Hematopoietic multipotent progenitor cell treated with erythropoietin and hydrocortisone succinate and interleukin-3 and kit ligand, for 8 days (in vitro differentiated cells): Measurements from ENCODE around the gene SEC61G.
A peak's percentile ranks its signal among the peaks of the same experiment; 100 is the strongest.

ENCODE experiments used
- DNase-seq: peaks from one replicate; pipeline ENCODE4 v3.0.0-alpha.2; 2015

Gene SEC61G

DNA sequence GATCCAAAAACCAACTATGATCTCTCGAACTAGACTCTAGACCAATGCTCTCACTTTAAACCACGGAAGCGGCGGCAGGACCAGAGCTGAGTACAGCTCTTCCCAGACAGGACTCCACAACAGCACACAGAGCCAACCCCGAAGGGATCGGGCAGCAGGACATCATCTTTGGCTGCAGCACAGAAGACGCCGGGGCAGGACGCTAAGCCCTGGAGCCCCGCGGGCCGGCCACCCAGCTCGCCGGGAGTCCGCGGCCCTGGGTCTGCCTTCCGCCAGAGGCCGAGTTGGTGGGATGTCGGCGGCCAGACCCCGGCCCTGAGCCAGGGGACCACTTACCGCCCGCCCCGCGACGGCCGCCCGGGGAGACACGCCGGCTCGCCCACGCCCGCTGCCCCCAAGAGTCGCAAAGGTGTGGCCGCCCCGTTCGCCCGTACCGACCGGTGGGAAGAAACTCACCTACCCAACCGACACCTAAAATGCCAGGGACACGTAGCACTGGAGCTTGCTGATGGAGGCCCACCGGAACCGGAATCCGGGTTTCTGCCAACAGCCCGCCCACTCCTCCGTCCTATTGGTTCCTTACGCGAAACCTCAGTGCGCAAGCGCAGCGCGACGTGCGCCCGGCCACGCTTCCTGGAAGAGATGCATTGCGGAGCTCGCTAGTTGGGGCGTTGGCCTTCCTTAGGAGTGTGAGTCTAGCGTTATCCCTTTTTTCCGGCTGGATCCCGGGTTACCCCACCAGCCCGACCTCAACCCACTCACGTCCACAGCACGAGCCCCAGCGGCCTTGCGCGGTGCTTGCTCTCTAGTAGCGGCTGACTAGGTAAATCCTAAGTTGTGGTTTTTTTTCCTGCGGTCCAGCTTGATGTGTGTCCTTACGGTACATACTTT is at the start of gene SEC61G:
Gene SEC61G, minus strand, starts transcription at position 510 of the 891 bp plus-strand sequence. CDS start 1,623 bp downstream, outside the sequence.
- DNase-seq = peak; percentile 96

DNA sequence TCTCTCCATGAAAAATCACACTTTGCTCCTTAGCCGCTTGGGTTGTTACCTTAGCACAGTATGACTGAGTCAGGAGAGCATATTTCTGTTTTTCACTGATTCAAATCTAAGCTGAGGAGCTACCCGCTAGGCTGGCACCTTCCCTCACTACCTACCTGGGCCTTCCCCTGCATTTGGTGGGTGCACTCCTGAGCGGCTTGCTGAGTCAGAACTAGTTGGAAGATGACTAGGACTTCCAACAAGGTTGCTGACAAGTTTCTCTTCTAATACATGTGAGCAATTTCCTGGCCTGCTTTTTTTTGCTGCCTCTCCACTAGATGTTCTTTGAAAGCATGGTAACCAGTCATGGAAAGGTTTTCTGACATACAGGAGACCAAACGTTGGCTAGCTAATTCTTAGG is 43.8 kb upstream of the SEC61G start:
- DNase-seq = no peak

DNA sequence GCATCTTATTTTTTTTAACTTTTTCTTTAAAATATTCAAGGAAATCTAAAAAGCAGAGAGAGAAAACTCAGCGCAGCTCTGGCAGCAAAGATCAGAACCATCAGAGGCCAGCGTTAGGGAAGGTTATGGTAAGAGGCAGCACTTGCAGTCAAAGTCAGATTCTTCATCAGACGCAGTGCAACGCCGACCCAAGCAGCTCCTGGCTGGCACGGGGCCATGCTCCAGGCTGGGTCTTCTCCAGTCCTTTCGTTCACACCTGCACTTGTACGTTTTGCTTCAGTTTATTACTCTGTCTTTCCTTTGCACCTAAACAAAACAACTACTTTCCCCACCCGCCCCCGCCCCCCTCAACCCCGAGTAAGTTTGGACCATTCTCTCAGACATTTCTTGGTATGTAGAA is 43.1 kb upstream of the SEC61G start:
- no peak for DNase-seq

DNA sequence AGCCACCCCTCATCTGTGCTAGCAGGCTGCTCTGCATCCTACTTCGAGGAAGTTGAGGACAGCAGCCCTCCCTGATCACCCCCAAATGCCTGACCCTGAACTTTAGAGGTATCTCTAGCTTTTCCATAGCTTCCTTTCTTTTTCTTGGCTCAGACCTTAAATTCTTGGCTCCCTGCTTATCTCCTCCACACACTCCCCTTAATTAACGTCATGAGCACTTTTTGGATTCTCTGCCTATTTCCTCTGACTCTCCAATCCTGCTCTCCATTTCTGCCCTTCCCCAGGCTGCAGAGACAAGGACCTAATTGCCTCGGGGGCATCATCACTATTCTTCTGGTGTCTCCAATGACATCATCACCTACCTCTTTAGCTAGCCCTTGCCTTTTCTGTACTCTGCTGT is 40.8 kb upstream of the SEC61G start:
- no peak for DNase-seq

DNA sequence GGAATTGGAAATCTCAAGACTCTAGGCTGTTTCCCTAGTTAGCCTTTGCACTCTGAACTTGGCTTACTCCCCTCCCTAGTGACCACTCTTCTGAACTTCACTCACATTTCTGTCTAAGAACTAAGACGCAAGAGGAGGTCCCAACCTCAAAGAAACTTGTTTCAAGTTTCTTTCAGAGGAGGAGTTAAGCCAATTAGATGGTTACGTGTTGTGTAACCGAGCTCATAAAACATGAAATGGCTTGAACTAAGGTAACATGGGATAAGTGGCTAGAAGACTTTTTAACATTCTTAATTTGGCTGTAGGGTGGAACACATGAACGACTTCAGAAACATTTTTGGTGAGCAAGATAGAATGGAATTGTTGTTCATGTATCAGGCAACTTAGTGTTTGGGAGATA is 39.5 kb upstream of the SEC61G start:
- no peak for DNase-seq

DNA sequence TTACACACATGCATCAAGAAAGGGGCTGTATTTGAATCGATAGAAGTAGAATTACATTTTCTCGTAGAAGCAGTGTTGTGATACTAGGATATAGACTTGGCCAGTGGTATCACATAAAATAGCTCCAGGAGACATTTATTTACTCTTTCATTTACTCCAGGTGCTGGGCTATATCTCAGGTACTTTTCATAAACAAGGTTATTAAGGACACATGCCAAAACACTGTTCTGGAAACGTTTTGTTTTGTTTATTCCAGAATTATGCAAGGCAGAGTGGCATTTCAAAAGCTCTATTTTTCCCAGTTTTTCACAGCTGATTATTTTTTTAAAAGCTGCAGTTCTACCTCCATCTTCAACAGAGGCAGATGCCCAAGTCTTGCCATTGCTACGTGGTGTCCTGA is 37.8 kb upstream of the SEC61G start:
- no peak for DNase-seq

DNA sequence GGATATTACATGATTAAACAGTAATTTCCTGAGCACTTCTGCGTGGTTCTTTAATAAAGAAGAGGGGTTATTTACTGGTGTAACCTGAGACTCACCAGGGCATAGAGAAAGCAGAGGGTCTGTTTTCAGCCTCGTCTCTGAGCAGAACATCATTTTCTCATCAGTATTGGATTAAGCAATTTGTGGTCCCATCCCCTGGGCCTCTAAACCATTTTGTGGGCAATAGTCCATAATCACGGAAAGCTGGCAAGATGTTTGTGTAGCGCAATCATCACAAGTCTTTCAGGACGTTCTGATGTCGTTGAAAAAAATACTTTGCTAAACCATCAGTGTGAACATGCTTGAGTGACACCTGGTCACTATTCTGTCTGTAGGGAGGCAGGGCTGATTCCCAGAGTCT is 37.1 kb upstream of the SEC61G start:
- no peak for DNase-seq

DNA sequence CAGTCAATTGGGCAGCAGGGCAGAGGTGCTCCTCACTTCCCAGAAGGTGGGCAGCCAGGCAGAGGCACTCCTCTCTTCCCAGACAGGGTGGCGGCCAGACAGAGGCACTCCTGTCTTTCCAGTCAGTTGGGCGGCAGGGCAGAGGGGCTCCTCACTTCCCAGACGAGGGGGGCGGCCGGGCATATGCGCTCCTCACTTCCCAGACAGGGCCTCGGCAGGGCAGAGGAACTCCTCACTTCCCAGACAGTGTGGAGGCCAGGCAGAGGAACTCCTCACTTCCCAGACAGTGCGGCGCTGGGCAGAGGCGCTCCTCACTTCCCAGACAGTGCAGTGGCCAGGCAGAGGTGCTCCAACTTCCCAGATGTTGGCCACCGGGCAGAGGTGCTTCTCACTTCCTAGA is 33.4 kb upstream of the SEC61G start:
- DNase-seq = no peak

DNA sequence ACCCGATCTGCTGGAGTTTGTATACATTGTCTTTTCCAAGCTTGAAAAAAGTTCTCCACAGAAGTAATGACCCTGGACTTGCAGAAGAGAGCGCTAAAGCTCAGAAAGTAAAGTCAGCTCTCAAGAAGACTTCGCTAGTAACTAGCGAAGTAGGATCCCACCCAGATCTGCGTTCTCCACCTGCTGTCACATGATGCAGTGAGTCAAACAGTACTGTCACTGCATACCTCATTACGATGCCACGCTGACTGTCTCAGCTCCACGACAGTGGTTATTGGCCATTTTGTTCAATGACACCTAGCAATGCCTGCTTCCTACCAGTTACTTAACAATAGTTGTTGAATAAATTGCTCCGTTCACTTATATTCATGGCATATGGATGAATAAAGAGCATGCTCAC is 29.7 kb upstream of the SEC61G start:
- DNase-seq = peak; percentile 65

DNA sequence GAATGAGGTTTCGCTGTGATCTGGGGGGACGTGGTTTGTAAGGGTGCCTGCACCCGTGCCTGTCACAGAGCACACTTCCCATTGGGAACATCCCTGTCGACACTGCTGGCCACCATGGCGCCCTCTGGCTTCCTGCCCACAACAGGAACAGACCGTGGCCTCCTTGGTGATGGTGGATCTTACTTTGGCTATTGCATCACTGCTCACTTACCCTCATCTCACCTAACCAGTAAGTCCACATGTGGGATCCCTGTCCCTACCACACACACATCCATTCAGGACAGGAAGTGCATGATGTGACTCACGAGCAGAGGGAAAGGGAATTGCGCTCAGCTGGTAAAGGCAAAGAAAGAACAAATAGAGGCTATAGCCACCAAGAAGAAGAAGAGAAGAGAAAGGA is 26.2 kb upstream of the SEC61G start:
- no peak for DNase-seq

DNA sequence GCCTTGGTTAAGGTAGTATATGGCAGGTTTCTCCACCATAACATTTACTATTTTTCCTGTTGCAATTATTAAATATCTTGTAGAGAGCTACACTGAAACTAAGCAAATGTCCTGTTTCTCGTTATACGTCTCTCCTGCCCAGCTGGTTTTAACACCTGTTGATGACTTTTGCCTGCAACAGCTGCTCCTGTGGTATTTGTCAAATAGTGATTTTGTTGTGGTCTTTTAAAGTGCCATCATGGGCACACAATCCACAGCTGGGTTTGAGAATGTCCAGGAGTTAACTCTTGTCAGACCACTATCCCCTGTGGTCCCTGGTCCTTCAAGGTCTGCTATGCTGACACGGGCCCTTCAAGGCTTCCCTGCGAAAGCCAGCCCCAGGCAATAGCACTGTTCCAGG is 24.9 kb upstream of the SEC61G start:
- DNase-seq = no peak

DNA sequence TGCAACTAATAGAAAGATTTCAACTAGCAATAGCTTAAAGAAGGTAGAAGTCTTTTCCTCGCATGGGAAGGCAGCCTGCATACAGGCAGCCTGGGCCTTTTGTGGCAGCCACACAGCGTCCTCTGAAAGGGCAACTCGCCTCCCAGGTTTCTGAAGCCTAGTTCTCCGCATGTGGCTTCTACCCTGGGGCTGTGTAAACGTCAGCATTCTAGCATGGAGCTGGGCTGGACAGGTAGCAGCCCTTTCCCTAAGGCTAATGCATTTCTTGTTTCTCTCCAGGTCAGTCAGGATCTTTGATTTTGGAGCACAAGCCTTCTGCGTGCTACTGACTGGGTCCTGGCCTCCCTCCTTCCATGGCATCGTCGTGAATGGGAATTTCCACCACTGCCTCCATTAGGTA is 23.8 kb upstream of the SEC61G start:
- DNase-seq = no peak

DNA sequence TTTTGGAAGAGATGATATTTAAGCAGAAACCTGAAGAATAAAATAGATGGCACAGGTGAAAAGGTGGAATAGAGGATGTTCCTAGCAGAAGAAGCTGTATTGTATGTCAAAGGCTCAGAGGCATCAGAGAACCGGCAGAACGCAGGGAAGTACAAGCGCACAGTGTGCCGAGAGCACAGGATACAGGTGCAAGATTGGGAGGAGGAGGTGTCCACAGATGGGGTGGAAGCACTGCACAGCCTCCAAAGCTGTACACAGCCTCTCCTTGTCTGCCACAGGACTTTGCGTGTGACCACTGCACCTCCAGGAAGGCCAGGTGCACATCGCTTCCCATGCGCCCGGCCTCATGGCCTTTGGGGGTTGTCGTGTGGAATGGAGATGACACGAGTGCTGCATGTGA is 23.3 kb upstream of the SEC61G start:
- DNase-seq = no peak

DNA sequence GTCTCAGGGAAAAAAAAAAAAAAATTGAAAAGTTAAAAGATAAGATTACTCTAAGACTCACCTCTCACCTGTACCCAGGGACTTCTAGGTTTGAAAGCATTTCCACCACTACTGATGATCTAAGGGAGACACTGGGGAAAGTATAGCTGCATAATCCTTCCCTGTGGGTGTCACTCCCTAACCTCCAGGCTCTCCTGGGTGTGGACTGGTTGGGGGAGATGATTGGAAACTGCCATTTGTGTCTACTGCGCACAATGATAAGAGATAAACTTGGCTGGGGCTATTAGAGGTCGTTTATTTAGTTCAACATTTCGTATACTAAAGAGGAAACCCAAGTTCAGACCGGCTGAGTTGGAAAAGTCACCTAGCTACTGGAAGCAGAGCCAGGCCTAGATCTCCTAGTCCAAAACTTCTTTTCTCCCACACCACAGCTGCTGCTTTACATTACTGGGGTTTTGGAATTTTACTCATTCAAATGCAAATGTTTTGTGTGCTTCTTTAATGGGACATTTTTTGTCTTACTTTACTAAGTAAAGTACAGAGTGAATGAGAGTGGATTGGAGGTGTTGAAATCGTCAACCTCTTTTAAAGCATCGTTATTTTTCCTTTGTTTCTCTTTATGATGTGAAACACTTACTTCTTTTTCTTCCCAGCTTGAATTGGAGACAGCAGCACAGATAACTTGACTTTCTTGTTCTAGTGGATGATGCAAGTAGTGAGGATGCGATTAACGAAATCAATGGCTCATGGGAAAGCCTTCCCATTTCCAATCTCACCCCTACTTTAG is 22.3 kb upstream of the SEC61G start:
- DNase-seq = peak; percentile 72

DNA sequence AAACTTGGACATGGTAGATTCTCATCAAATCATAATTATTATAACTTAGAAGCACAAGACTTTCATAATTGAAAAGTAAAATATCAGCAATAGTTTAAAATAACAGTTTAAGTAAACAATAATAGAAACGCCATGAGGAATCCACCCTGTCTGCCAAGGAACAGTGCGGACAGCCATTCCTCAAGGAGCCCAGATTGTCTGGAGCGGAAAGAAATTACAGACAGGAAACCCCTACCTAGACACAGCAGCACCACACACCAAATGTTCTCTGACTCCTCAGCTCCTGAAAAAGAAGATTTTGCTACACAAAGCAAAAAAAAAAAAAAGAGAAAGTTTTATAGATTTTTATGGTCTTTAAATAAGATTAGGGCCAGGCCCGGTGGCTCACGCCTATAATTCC is 21.5 kb upstream of the SEC61G start:
- no peak for DNase-seq

DNA sequence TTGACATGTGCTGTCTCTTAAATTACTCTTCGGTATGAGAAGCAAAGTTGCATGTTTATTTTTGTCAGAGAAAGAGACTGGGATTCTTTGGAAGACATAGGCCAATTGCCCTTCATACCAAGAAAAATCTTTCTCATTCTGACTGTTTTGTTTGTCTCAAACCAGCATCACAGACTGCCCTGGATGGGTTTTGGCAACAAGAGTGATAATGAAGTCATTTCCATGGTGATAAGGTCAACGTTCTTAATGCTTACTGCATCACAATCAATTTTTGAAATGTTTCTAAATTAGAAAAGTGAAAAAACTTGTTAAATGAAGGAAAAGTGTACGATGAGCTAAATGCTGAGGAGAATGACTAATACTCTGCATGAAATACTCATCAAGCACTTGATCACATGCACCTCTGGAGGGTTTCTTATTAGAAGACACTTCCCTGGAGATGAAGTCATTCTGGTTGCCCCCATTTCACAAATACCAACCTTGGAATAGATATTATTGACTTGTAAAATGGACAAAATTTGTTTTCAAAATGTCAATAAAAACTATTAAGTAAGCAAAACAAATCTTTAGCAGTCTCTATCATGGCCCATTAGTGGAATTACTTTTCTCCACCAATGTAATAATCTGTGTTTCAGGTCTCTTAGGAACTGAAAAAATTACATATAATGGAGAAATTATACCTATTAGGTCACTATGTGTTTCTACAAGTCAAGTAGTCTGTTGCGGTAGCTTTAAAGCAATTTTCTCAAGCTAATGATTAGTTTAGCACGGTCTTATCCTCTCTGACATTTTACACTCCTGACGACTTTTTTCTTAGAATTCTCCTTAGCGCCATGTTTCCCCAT is 19.9 kb upstream of the SEC61G start:
- DNase-seq = no peak

DNA sequence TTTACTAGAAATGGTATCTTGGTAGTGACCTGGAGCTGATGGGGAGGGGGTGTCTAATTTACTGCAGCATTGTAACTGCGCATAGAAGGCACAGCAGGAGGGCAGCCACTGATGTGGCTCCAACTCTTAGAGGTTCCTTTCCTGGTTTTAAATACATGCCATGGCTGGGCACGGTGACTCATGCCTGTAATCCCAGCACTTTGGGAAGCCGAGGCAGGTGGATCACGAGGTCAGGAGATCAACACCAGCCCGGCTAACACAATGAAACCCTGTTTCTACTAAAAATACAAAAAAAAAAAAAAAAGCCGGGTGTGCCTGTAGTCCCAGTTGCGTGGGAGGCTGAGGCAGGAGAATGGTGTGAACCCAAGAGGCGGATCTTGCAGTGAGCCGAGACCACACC is 19.2 kb upstream of the SEC61G start:
- DNase-seq = no peak

DNA sequence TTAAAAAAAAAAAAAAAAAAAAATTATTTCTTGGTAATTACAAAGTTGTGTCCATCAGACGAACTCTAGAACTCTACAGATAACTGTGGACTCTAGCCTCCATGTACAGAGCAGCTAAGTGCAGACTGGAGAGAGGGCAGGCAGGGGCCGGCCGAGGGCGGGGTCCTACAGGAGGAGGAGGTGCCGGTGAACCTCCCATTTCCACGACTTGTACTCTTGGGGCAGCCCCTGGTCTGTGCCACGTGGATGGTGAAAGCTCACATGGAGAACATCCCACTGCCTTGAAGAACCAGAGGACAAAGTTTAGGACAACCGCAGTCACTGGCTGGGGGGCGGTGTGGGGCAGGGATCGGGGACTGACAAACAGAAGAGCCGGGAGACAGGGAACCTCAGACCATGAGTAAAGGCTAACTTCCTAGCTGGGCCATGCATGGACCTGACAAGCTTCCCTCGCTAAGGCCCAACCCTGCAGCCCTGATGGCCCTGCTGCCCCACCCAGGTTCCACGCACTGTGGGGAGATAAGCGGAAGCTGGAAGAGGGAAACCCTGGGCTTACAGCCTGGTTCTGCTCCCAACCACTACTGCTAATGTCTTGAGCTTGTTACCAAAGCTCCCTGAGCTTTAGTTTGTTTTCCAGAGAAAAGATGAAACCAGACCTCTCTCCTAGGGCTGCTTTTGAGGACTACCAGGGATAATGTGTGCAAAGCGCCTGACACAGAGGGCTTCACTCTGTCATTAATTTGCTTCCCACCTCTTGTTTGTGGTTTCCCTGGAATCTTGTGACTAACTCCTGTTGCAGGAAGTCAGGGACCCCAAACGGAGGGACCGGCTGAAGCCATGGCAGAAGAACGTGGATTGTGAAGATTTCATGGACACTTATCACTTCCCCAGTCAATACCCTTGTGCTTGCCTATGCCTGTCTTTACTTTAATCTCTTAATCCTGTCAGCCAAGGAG is 16.1 kb upstream of the SEC61G start:
- DNase-seq = no peak

DNA sequence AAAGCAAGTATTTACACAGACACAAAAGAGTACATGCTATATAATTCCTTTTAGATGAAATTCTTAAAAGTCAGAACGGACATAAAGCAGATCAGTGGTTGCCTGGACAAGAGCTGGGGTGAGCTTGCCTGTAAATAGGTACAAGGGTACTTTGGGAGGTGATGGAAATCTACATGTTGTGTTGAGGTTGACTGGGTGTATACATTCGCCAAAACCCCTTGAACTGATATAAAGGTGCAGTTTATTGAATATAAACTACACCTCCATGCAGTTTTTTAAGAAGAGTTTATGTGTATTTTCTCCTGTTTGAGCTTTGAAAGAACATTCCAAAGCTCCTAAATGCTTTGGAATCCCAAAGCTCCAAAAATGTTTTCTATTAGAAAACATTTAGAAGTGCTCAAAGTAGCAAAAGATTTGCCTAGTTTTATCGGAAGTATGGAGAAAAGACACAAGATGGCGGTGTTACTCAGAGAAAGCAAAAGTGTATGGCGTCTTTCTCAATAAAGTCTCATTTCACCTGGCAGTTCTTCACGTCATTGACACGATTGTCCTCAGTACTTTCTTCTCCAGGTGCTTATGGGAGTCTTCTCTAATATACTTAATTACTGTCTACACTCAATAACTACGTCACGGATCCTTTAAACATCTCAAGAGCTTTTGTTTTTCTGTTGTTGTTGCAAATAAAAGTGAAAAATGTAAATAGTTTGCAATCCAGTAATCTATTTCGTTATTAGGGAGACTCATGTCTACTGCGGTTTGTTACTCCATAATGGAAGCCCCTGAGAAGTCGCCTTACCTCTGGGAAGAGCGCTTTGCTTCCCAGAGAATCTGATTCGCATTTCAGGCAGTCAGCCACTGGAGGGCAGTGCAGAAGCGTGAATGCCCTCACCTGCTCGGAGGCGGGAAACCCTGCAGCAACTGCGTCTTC is 14.7 kb upstream of the SEC61G start:
- DNase-seq = peak; percentile 80

DNA sequence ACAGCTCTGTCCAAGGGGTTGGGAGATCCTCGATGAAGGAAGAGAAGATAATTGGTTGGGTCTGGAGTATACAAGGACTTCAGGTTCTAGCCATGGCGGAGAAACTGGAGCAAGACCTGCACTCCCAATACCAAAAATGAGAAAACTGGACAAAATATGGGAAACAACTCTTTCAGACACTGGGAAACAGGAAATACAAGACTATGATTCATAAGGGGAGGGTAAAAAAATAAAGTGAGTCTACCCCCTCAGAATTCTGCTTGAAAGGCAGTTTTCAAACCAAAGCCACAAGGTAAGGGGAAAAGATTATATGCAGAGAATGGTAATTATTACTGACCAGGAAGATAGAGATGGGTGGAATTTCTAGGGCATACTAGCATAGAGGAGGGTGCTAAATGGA is 10.2 kb upstream of the SEC61G start:
- DNase-seq = no peak

DNA sequence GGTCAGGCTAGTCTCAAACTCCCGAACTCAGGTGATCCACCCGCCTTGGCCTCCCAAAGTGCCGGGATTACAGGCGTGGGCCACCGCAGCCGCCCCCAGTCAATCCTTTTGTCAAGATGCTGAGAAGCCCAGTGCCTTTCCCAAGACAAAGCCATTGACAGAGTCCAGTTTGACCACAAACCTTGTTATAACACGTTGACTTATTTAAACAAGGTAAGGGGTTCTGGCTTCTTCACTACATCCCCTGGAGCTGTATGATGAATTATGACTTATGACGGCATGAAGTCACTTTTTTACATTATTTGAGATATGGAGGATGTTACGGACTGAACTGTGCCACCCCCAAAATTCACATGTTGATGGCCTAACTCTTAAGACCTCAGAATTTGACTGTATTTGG is 5.8 kb upstream of the SEC61G start:
- DNase-seq = no peak
